ENCODE results near the gene PDE11A. TPM values are rescaled to one million over a fixed set of nuclear protein-coding genes. Genes with fewer than 3 reads are reported as not detected.

Gene PDE11A
- polyA plus RNA-seq, 3 donors, result 5.5 to 7.6 (median 6.9) TPM

DNA sequence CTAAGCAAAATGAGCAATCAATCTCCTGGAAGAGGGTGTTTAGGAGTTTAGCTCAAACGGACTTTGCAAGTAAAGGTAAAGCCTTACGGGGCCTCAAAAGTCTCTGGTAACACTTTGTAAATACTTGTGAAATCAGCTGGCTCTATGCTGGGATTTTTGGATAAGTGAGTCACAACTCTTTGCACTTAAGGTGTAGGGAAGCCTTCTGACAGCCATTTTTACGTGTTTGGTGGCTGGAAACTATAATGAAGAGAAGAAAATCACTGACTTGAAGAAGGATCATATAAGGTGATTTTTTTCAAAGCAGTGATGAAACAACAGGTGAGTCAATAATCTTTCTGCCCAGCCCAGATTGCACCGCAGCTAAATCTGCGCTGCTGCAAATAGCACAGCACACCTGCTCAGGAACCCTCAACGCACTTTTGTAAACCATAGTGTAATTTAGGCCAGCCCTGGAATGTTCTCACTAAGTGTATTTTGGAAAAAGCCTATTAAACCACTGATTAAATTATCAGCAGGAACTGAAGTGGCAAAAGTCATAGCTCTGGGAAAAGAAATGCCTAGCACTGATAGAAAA lies 461.2 kb downstream of the PDE11A start:
- DNase-seq (ENCODE audit: low read depth in 3 of 3, low spot score in 2 of 3), result no peak

DNA sequence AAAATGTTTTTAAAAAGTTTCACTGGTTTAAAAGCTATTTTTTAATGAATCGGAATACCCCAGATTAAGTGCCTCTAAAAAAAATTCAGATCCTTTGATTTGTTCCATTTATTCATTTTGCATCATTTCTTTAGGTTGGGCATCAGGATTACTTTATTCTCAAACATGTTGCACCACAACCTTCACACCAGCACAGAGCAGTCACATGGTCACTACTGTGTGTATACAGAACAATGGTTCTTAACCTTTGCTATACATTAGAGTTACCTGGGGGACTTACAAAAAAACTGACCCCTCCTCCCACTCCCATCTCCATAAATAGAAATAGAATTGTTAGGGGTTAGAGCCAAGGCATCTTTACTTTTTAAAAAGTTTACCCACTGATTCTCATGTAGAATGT lies 461.8 kb downstream of the PDE11A start:
- no peak for DNase-seq (ENCODE audit: low read depth in 3 of 3, low spot score in 2 of 3)

- DNase-seq (ENCODE audit: low read depth in 3 of 3, low spot score in 2 of 3), result no peak
These were observed 465.9 kb downstream of the PDE11A start for GRCh38 chr2:177606636-177607035.

- DNase-seq (ENCODE audit: low read depth in 3 of 3, low spot score in 2 of 3), result peak in 2 of 3 donors; percentile 62 to 68
These were observed 468.1 kb downstream of the PDE11A start for GRCh38 chr2:177604271-177605065.

- DNase-seq (ENCODE audit: low read depth in 3 of 3, low spot score in 2 of 3), result no peak
These were observed 468.8 kb downstream of the PDE11A start for GRCh38 chr2:177603768-177604167.

DNA sequence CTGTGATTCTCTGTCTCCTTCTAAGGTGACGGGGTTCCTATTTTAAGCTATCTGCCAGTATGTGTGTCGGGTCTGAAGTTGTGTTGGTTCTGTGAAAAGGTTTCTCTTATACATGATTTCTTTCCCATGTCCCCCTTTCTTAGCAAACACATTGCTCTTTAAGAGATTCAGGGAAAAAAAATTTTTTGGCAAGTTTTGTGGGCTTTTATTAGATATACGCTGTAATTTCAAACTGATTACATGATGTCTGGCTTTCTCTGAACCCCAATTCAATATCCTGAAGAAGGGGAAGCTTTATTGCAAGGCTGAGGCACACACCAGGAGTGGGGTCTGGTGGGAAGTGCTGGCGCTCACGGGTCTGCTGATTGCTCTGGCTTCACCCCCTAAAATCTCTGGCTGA lies 469.4 kb downstream of the PDE11A start:
- DNase-seq (ENCODE audit: low read depth in 3 of 3, low spot score in 2 of 3), result no peak

GRCh38 chr2:177602611-177603164 lies 469.9 kb downstream of the PDE11A start:
- no peak for DNase-seq (ENCODE audit: low read depth in 3 of 3, low spot score in 2 of 3)

GRCh38 chr2:177600917-177601316 lies 471.7 kb downstream of the PDE11A start:
- no peak for DNase-seq (ENCODE audit: low read depth in 3 of 3, low spot score in 2 of 3)

GRCh38 chr2:177599956-177600355 lies 472.6 kb downstream of the PDE11A start:
- DNase-seq (ENCODE audit: low read depth in 3 of 3, low spot score in 2 of 3), result no peak

DNA sequence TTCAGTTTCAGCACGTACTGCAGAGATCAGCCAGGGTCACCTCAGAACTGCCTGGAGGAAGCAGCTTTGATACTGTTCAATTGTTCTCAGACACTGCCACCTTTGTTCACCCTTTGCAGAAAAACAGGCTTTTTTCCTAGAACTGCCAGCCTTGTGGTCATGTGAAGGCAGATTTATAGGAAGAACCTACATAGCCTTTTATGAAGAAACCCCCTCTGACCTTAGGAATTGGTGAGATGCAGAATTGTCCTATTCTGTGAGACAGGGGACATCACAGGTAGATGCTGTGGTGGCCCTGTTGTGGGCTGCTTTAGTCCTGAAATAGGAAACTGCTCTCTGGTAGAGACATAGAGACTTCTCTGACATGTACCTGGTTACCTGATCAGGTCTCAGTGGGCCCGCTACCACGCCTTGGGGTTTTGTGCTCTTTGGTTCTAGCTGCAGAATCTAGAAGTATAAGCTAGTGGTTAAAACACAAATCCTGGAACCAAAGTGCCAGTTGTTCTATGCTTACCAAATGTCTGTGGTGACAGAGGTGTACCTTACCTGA lies 473.4 kb downstream of the PDE11A start:
- no peak for DNase-seq (ENCODE audit: low read depth in 3 of 3, low spot score in 2 of 3)

- DNase-seq (ENCODE audit: low read depth in 3 of 3, low spot score in 2 of 3), result no peak
These were observed 474.0 kb downstream of the PDE11A start for GRCh38 chr2:177598326-177599138.

- DNase-seq (ENCODE audit: low read depth in 3 of 3, low spot score in 2 of 3), result no peak
These were observed 474.8 kb downstream of the PDE11A start for GRCh38 chr2:177597759-177598158.

- no peak for DNase-seq (ENCODE audit: low read depth in 3 of 3, low spot score in 2 of 3)
These were observed 475.7 kb downstream of the PDE11A start for GRCh38 chr2:177596866-177597265.

- no peak for DNase-seq (ENCODE audit: low read depth in 3 of 3, low spot score in 2 of 3)
These were observed 477.3 kb downstream of the PDE11A start for GRCh38 chr2:177595126-177595845.

- no peak for DNase-seq (ENCODE audit: low read depth in 3 of 3, low spot score in 2 of 3)
These were observed 479.2 kb downstream of the PDE11A start for GRCh38 chr2:177593402-177593801.

DNA sequence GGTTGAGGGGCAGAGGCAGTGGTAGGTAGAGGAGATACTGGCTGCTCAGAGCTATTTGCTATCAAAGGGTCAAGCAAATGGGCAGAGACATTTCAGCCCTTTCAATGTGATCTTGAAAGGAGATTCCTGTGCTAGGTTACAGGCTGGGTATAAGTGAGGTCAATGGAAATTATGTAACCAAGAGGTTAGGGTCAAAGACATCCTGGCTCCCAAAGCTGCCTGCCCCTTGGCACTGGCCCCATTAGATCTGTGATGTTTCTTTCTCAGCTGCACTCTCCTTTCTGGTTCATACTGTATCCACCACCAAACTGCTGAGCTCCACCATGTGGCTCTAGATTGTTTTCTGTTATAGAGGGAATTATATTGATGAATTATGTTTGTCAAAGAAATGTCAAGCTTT lies 479.6 kb downstream of the PDE11A start:
- no peak for DNase-seq (ENCODE audit: low read depth in 3 of 3, low spot score in 2 of 3)

- DNase-seq (ENCODE audit: low read depth in 3 of 3, low spot score in 2 of 3), result no peak
These were observed 480.2 kb downstream of the PDE11A start for GRCh38 chr2:177592397-177592796.

GRCh38 chr2:177589186-177589585 lies 483.4 kb downstream of the PDE11A start:
- no peak for DNase-seq (ENCODE audit: low read depth in 3 of 3, low spot score in 2 of 3)

DNA sequence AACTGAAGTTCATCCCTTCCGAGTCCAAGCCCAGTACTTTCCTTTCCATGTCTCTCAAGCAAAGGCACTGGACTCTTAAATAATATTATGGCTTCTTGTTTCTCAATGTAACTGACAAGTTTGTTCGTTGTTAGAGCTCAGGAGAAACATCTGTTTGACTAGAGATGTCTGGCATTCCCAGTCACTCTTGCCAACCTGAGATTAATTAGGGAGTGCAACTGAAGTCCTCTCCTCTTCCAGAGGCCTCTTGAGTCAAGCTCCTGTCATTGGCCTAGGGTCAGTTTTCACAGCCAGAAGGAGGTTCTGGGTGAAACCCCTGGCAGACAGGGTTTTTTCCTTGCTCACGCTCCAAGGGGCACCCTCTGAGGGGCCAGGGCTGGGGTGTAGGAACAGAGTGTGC lies 483.9 kb downstream of the PDE11A start:
- no peak for DNase-seq (ENCODE audit: low read depth in 3 of 3, low spot score in 2 of 3)

DNA sequence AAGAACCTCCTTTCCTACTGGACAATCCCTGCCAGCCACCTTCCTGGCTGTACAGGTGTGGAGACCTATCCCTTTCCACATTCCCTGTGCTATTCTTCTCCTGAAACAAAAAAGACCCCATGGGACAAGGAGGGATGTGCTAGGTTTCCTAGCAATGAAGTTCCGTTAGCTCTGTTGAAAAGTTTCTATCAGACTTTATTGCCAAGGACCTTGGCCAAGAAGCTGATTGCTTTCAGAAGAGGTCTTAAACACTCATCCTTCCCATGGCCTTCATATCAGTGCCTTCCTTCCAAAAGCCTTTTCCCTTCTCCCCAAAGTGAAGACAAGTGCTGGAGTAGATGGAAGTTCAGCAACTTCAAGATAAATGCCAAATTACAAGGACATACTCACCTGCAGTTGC lies 485.2 kb downstream of the PDE11A start:
- DNase-seq (ENCODE audit: low read depth in 3 of 3, low spot score in 2 of 3), result no peak
